Body of pancreas (tissue), 4 donors: ENCODE measurements around the gene FN3K.

ENCODE experiments used
- CTCF ChIP-seq, 7 experiments: fragments of 450-650 bp in 4 of 7; fragments of 200-600 bp in 3 of 7; sonication (generic) in 3 of 7; IDR thresholded peaks; one replicate each; pipeline ENCODE4 v1.5.1; 2016 to 2019; ENCODE audit warnings: antibody characterized with exemption in 7 of 7
- POLR2A ChIP-seq, 3 donors: fragments of 450-650 bp; IDR thresholded peaks; one replicate each; pipeline ENCODE4 v1.6.1; 2016; ENCODE audit warnings: antibody characterized with exemption in 3 of 3, mild to moderate bottlenecking in 2 of 3

- TF ChIP-seq CTCF (IDR thresholded peaks at IDR 0.05) (peak in 1 of 7 experiments; percentile 24), POLR2A (IDR thresholded peaks at IDR 0.05) (no peak)
Observed at GRCh38 chr17:82723169-82723807, 12.1 kb upstream of the FN3K start.
